Ammon's horn (tissue), 1 donor: ENCODE data around the gene PLEKHG2.

ENCODE experiments used
- DNase-seq: peaks from one replicate; pipeline ENCODE4 v3.0.0-alpha.2; 2016; ENCODE audit warnings: low spot score

Gene PLEKHG2

GRCh38 chr19:39422020-39422419 lies 9.6 kb downstream of the PLEKHG2 start:
- DNase-seq = no peak

GRCh38 chr19:39423258-39424086 lies 11.0 kb downstream of the PLEKHG2 start:
- DNase-seq = no peak

GRCh38 chr19:39424934-39425333 lies 12.5 kb downstream of the PLEKHG2 start:
- no peak for DNase-seq

GRCh38 chr19:39425744-39426143 lies 13.3 kb downstream of the PLEKHG2 start:
- no peak for DNase-seq

- no peak for DNase-seq
These were observed 13.7 kb downstream of the PLEKHG2 start for GRCh38 chr19:39426170-39426569.

GRCh38 chr19:39427707-39428106 lies 15.2 kb downstream of the PLEKHG2 start:
- DNase-seq = no peak

- no peak for DNase-seq
These were observed 16.0 kb downstream of the PLEKHG2 start for GRCh38 chr19:39428283-39429112.

GRCh38 chr19:39430675-39431593 lies 18.5 kb downstream of the PLEKHG2 start:
- DNase-seq = no peak

- no peak for DNase-seq
These were observed 20.2 kb downstream of the PLEKHG2 start for GRCh38 chr19:39432677-39433025.

GRCh38 chr19:39433480-39434079 lies 21.1 kb downstream of the PLEKHG2 start:
- DNase-seq = no peak

- DNase-seq = no peak
These were observed 21.9 kb downstream of the PLEKHG2 start for GRCh38 chr19:39434123-39435076.

GRCh38 chr19:39435499-39436349 lies 23.3 kb downstream of the PLEKHG2 start, which contains the start of gene RPS16:
Gene RPS16 (minus strand): TSS chr19:39435949. CDS start chr19:39435895, 54 bp downstream.
- peak; percentile 99 for DNase-seq

- DNase-seq = no peak
These were observed 23.9 kb downstream of the PLEKHG2 start for GRCh38 chr19:39436350-39436716.

- no peak for DNase-seq
These were observed 25.9 kb downstream of the PLEKHG2 start for GRCh38 chr19:39438270-39438934.

- no peak for DNase-seq
These were observed 32.2 kb downstream of the PLEKHG2 start for GRCh38 chr19:39444598-39445195.

- DNase-seq = peak; percentile 98
These were observed 33.0 kb downstream of the PLEKHG2 start, which contains the start of gene SUPT5H for GRCh38 chr19:39445196-39446111. Gene SUPT5H (plus strand): TSS chr19:39445582. CDS start chr19:39445891, 309 bp downstream.

GRCh38 chr19:39446365-39447084 lies 34.1 kb downstream of the PLEKHG2 start:
- no peak for DNase-seq
